Measurements from ENCODE around the gene RPP25L. TPM values are rescaled to one million over a fixed set of nuclear protein-coding genes. Genes with fewer than 3 reads are reported as not detected.
"Not testable (repeated sequence)": the region's sequence is repeated elsewhere in the genome, so short reads cannot be mapped to it uniquely, and the experiment has no call there.

RPP25L gene
- total RNA-seq, 1 experiment from 2014 or later, result 42.8 TPM

GRCh38 chr9:34644766-34645314 is 32.9 kb upstream of the RPP25L start:
- no TSS peak for BruUV-seq (replicated peaks)
- DNase-seq (ENCODE audit: unreplicated experiment), result no peak
- Mint-ChIP-seq H3K27ac (ENCODE audit: low read depth, unreplicated experiment) (no peak overlapping the region), H3K9me3 (ENCODE audit: unreplicated experiment) (no peaks in the 10 kb centered on the region), H3K27me3 (ENCODE audit: insufficient read depth, unreplicated experiment) (no peaks in the 10 kb centered on the region), H3K36me3 (ENCODE audit: insufficient read depth, unreplicated experiment) (peaks cover 13% of the 10 kb centered on the region), H3K4me1 (ENCODE audit: insufficient read depth, unreplicated experiment) (peaks cover 18% of the 10 kb centered on the region), H3K4me3 (ENCODE audit: unreplicated experiment) (no peak overlapping the region)
- intact Hi-C loops (cut with micrococcal nuclease), result loop anchor here (5.0 kb wide), 1 partner anchor 57 kb away; no protein-coding TSS in a partner anchor
- CTCF ChIA-PET, result interaction anchor here (0.5 to 7.9 kb wide), 7 partner anchors 9 to 476 kb away, joined by 3 to 83 read pairs (median 3); partner anchors contain the start of gene SIGMAR1
- POLR2A ChIA-PET, result interaction anchor here (1.0 to 3.5 kb wide), 6 partner anchors 8 to 426 kb away, joined by 3 to 48 read pairs (median 4); partner anchors contain the start of genes DCTN3 and SIGMAR1
- TF ChIP-seq CTCF (IDR thresholded peaks at IDR 0.05; ENCODE audit: unreplicated experiment), result no peak

- H3K27ac Mint-ChIP-seq (ENCODE audit: low read depth, unreplicated experiment), result no peak overlapping the region
- H3K36me3 Mint-ChIP-seq (ENCODE audit: insufficient read depth, unreplicated experiment), result peaks cover 7% of the 10 kb centered on the region
- no peaks in the 10 kb centered on the region for H3K27me3 Mint-ChIP-seq (ENCODE audit: insufficient read depth, unreplicated experiment)
- ChIA-PET CTCF (interaction anchor here (0.6 to 7.9 kb wide), 5 partner anchors 7 to 435 kb away, joined by 3 to 83 read pairs (median 3); partner anchors contain the start of gene SIGMAR1), POLR2A (interaction anchor here (1.1 kb wide), 1 partner anchor 22 kb away, joined by 3 read pairs; no protein-coding TSS in a partner anchor)
- BruUV-seq (replicated peaks), result no TSS peak
- H3K9me3 Mint-ChIP-seq (ENCODE audit: unreplicated experiment), result no peaks in the 10 kb centered on the region
- TF ChIP-seq CTCF (IDR thresholded peaks at IDR 0.05; ENCODE audit: unreplicated experiment), result no peak
- DNase-seq (ENCODE audit: unreplicated experiment), result no peak
- no peak overlapping the region for H3K4me3 Mint-ChIP-seq (ENCODE audit: unreplicated experiment)
- H3K4me1 Mint-ChIP-seq (ENCODE audit: insufficient read depth, unreplicated experiment), result peaks cover 20% of the 10 kb centered on the region
- intact Hi-C loops (cut with micrococcal nuclease), result no loop called here
These were observed 30.8 kb upstream of the RPP25L start for GRCh38 chr9:34642679-34643078.

GRCh38 chr9:34639322-34639721 is 27.4 kb upstream of the RPP25L start:
- ChIA-PET POLR2A (interaction anchor here (3.2 kb wide), 1 partner anchor 19 kb away, joined by 32 read pairs; the partner anchor contains the start of gene DCTN3), CTCF (interaction anchor here (0.6 to 2.3 kb wide), 3 partner anchors 24 to 389 kb away, joined by 3 to 13 read pairs (median 3); no protein-coding TSS in a partner anchor)
- H3K27me3 Mint-ChIP-seq (ENCODE audit: insufficient read depth, unreplicated experiment); H3K27ac Mint-ChIP-seq (ENCODE audit: low read depth, unreplicated experiment); DNase-seq (ENCODE audit: unreplicated experiment); H3K9me3 Mint-ChIP-seq (ENCODE audit: unreplicated experiment); intact Hi-C loops (cut with micrococcal nuclease); H3K4me3 Mint-ChIP-seq (ENCODE audit: unreplicated experiment); BruUV-seq (replicated peaks): not testable (repeated sequence)
- H3K36me3 Mint-ChIP-seq (ENCODE audit: insufficient read depth, unreplicated experiment), result peaks cover 18% of the 10 kb centered on the region
- peaks cover 25% of the 10 kb centered on the region for H3K4me1 Mint-ChIP-seq (ENCODE audit: insufficient read depth, unreplicated experiment)

GRCh38 chr9:34638138-34638445 is 26.2 kb upstream of the RPP25L start:
- ChIA-PET CTCF (interaction anchor here (0.6 to 6.5 kb wide), 10 partner anchors 8 to 1384 kb away, joined by 3 to 113 read pairs (median 4); partner anchors contain the start of genes DCTN3, GALT and RPP25L), POLR2A (interaction anchor here (0.7 to 3.8 kb wide), 10 partner anchors 8 to 261 kb away, joined by 3 to 48 read pairs (median 8); partner anchors contain the start of genes CCL27, DCTN3, GALT and MYORG)
- Mint-ChIP-seq H3K27me3 (ENCODE audit: insufficient read depth, unreplicated experiment) (no peaks in the 10 kb centered on the region), H3K36me3 (ENCODE audit: insufficient read depth, unreplicated experiment) (peaks cover 22% of the 10 kb centered on the region), H3K4me3 (ENCODE audit: unreplicated experiment) (peak overlapping the region; percentile 92), H3K27ac (ENCODE audit: low read depth, unreplicated experiment) (peak overlapping the region; percentile 97), H3K9me3 (ENCODE audit: unreplicated experiment) (no peaks in the 10 kb centered on the region), H3K4me1 (ENCODE audit: insufficient read depth, unreplicated experiment) (peaks cover 31% of the 10 kb centered on the region)
- DNase-seq (ENCODE audit: unreplicated experiment), result no peak
- no TSS peak for BruUV-seq (replicated peaks)
- no peak for TF ChIP-seq CTCF (IDR thresholded peaks at IDR 0.05; ENCODE audit: unreplicated experiment)
- intact Hi-C loops (cut with micrococcal nuclease), result no loop called here
